OCI-LY1 (cell line): Measurements from ENCODE around the gene HTRA3.
"Not testable (repeated sequence)": the region's sequence is repeated elsewhere in the genome, so short reads cannot be mapped to it uniquely, and the experiment has no call there.

Experiments
- H2AFZ ChIP-seq: fragments of 200-600 bp; sonication (generic), shearing (Covaris generic); 2 replicates; pipeline ENCODE4 v1.6.0; 2014; ENCODE audit warnings: antibody characterized with exemption, mild to moderate bottlenecking, low read length
- H3F3A ChIP-seq: fragments of 200-600 bp; sonication (generic), shearing (Covaris generic); 2 replicates; pipeline ENCODE4 v1.6.0; 2014; ENCODE audit warnings: mild to moderate bottlenecking, antibody characterized with exemption, low read length, moderate library complexity; ENCODE audit not compliant: insufficient read depth
- H3K27ac ChIP-seq: fragments of 200-600 bp; sonication (generic); 2 replicates; pipeline ENCODE4 v1.5.1; 2014; ENCODE audit warnings: low read length, mixed run types, mild to moderate bottlenecking, low read depth; ENCODE audit not compliant: poor library complexity, severe bottlenecking
- H3K27me3 ChIP-seq: fragments of 200-600 bp; sonication (generic); 2 replicates; pipeline ENCODE4 v1.6.0; 2014; ENCODE audit warnings: antibody characterized with exemption, mild to moderate bottlenecking, low read length, moderate library complexity; ENCODE audit not compliant: insufficient read depth
- H3K36me3 ChIP-seq: fragments of 200-600 bp; sonication (generic); 2 replicates; pipeline ENCODE4 v1.6.1; 2014; ENCODE audit warnings: mild to moderate bottlenecking, antibody characterized with exemption, low read length, moderate library complexity, mixed read lengths; ENCODE audit not compliant: insufficient read depth
- H3K4me1 ChIP-seq: fragments of 200-600 bp; sonication (generic); 2 replicates; pipeline ENCODE4 v1.5.1; 2014; ENCODE audit warnings: mild to moderate bottlenecking, low read length, moderate library complexity; ENCODE audit not compliant: insufficient read depth, severe bottlenecking
- H3K4me2 ChIP-seq: fragments of 200-600 bp; sonication (generic), shearing (Covaris generic); 2 replicates; pipeline ENCODE4 v1.6.1; 2014; ENCODE audit warnings: low read length
- H3K4me3 ChIP-seq: fragments of 200-600 bp; sonication (generic); 2 replicates; pipeline ENCODE4 v1.5.1; 2014; ENCODE audit warnings: low read length, low read depth, mild to moderate bottlenecking, mixed read lengths; ENCODE audit not compliant: poor library complexity, severe bottlenecking
- H3K79me2 ChIP-seq: fragments of 200-600 bp; shearing (Covaris generic); 2 replicates; pipeline ENCODE4 v1.6.1; 2016; ENCODE audit warnings: mixed run types, low read length, mixed read lengths; ENCODE audit not compliant: insufficient read depth
- H3K9ac ChIP-seq: fragments of 200-600 bp; sonication (generic), shearing (Covaris generic); 2 replicates; pipeline ENCODE4 v1.6.1; 2014; ENCODE audit warnings: mild to moderate bottlenecking, low read length, mixed read lengths
- H3K9me2 ChIP-seq: fragments of 200-600 bp; sonication (generic), shearing (Covaris generic); 2 replicates; pipeline ENCODE4 v1.6.1; 2014; ENCODE audit warnings: low read depth, mild to moderate bottlenecking, low read length, mixed read lengths
- H3K9me3 ChIP-seq: fragments of 200-600 bp; shearing (Covaris generic); 2 replicates; pipeline ENCODE4 v1.6.1; 2014; ENCODE audit warnings: low read length, mixed read lengths
- H4K20me1 ChIP-seq: fragments of 200-600 bp; sonication (generic), shearing (Covaris generic); 2 replicates; pipeline ENCODE4 v1.6.0; 2016; ENCODE audit warnings: mild to moderate bottlenecking, low read length; ENCODE audit not compliant: insufficient read depth
- EZH2 ChIP-seq: fragments of 200-600 bp; sonication (generic), shearing (Covaris generic); IDR thresholded peaks from 2 replicates; pipeline ENCODE4 v1.8.0; 2017; ENCODE audit warnings: borderline replicate concordance, mixed run types, mild to moderate bottlenecking, antibody characterized with exemption, low read length, moderate library complexity, mixed read lengths
- TF ChIP-seq, protein P1 (sequence below): fragments of 200-600 bp; sonication (generic), shearing (Covaris generic); IDR thresholded peaks from 2 replicates; pipeline ENCODE4 v1.5.1; 2017; ENCODE audit warnings: mild to moderate bottlenecking, antibody characterized with exemption, low read length, moderate library complexity, mixed read lengths

Gene HTRA3

DNA sequence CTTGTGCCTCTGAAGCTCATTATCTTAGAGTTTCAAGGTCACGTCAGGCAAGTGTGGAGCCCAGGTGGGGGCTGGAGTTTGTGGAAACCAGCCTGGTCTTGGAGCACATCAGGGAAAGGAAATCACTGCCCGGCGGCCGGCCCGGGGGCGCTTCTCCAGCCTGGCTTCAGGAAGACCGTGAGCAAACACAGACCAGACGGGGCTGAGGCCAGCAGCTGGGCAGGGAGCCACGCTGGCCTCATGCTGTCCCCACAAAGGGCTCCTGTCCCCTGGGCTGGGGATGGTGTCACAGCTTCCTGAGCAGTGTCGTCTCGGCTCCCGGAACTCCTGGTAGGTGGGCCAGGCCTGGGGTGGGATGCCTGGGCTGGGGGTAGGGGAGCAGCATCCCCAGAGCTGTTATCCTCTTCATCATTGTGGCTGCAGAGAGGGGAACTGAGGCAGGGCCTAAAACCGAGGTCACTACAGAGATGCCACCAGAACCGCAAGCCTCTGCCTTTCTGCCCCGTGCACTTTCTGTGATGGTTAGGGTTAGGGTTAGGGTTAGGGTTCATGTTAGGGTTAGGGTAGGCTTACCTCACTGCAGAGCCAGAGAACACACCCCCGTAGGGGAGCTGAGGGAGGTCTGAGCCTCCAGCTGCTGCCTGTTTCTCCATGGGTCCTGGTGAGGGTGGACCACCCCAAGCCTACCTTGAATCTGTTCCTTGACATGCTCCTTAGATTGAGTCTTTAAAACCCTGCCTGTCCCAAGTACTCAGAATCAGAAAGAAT is 77.5 kb downstream of the HTRA3 start:
- Histone ChIP-seq H3K79me2 (no peaks in the 10 kb centered on the region), H3K36me3 (no peaks in the 10 kb centered on the region), H3K4me2 (no peak overlapping the region), H3K27me3 (no peaks in the 10 kb centered on the region), H3K9ac (no peak overlapping the region), H3K27ac (no peak overlapping the region), H3K4me3 (no peak overlapping the region), H3K9me2 (no peaks in the 10 kb centered on the region), H3K4me1 (no peaks in the 10 kb centered on the region), H3K9me3 (no peaks in the 10 kb centered on the region), H2AFZ (no peak overlapping the region), H4K20me1 (no peaks in the 10 kb centered on the region), H3F3A (no peaks in the 10 kb centered on the region)
- no peak for TF ChIP-seq EZH2
- TF ChIP-seq, protein P1, sequence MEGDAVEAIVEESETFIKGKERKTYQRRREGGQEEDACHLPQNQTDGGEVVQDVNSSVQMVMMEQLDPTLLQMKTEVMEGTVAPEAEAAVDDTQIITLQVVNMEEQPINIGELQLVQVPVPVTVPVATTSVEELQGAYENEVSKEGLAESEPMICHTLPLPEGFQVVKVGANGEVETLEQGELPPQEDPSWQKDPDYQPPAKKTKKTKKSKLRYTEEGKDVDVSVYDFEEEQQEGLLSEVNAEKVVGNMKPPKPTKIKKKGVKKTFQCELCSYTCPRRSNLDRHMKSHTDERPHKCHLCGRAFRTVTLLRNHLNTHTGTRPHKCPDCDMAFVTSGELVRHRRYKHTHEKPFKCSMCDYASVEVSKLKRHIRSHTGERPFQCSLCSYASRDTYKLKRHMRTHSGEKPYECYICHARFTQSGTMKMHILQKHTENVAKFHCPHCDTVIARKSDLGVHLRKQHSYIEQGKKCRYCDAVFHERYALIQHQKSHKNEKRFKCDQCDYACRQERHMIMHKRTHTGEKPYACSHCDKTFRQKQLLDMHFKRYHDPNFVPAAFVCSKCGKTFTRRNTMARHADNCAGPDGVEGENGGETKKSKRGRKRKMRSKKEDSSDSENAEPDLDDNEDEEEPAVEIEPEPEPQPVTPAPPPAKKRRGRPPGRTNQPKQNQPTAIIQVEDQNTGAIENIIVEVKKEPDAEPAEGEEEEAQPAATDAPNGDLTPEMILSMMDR, result no peak

DNA sequence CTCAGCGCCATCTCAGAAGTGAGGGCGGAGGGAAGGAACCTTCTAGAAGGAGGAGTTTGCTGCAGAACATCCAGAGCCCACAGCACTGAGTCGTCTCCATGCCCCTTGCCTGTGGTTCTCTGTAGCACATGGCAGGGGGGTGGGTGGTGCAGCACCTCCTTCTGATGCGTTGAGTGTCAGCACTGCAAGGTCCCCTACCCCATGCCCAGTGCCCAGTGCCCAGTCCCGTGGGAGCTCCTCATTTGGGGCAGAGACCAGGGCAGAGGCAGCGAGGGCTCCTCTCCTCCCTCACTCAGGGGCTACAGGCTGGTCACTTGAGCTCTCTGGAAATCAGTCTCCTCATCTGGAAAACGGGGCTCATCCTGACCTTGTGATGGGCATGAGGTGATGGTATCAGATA is 78.1 kb downstream of the HTRA3 start:
- no peak overlapping the region for H2AFZ ChIP-seq
- H3K27ac ChIP-seq, result no peak overlapping the region
- H3K4me1 ChIP-seq, result peaks cover 3% of the 10 kb centered on the region
- no peaks in the 10 kb centered on the region for H3K79me2 ChIP-seq
- H3K27me3 ChIP-seq, result no peaks in the 10 kb centered on the region
- no peak for TF ChIP-seq EZH2
- TF ChIP-seq, protein P1, result no peak
- H3K36me3 ChIP-seq, result no peaks in the 10 kb centered on the region
- no peak overlapping the region for H3K4me3 ChIP-seq
- H4K20me1 ChIP-seq, result no peaks in the 10 kb centered on the region
- no peak overlapping the region for H3K9ac ChIP-seq
- H3K9me3 ChIP-seq, result no peaks in the 10 kb centered on the region
- no peaks in the 10 kb centered on the region for H3K9me2 ChIP-seq
- H3K4me2 ChIP-seq, result no peak overlapping the region
- H3F3A ChIP-seq, result no peaks in the 10 kb centered on the region

DNA sequence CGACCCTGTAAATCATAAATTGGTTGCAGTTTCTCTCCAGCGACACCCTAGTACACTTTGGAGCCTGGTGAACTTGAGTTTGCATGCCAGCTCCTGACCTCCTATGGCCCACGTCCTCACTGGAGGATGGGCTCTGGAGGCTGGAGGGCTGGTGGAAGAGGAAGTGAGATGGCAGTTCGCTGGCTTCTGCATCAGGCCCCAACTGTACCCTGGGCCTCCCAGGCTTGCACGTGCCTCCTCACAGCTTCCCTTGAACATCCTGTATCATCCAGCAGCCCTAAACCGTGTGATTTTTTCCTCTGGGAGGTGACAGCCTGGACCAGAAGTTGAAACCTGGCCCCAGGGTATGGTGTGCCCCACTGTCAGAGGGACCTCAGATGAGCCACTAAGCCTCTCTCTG is 78.5 kb downstream of the HTRA3 start:
- Histone ChIP-seq H2AFZ (no peak overlapping the region), H3F3A (no peaks in the 10 kb centered on the region), H3K79me2 (no peaks in the 10 kb centered on the region), H3K9me2 (no peaks in the 10 kb centered on the region), H3K27ac (no peak overlapping the region), H4K20me1 (no peaks in the 10 kb centered on the region), H3K9ac (no peak overlapping the region), H3K4me3 (no peak overlapping the region), H3K27me3 (no peaks in the 10 kb centered on the region), H3K4me2 (no peak overlapping the region), H3K9me3 (no peaks in the 10 kb centered on the region), H3K36me3 (no peaks in the 10 kb centered on the region), H3K4me1 (peaks cover 3% of the 10 kb centered on the region)
- TF ChIP-seq, protein P1, result no peak
- no peak for TF ChIP-seq EZH2

DNA sequence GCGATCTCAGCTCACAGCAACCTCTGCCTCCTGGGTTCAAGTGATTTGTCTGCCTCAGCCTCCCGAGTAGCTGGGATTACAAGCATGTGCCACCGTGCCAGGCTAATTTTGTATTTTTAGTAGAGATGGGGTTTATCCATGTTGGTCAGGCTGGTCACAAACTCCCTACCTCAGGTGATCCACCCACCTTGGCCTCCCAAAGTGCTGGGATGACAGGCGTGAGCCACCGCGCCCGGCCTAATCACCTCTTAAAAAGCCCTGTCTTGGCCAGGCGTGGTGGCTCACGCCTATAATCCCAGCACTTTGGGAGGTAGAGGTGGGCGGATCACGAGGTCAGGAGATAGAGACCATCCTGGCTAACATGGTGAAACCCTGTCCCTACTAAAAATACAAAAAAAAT is 79.7 kb downstream of the HTRA3 start:
- H3K4me2 ChIP-seq, H3K36me3 ChIP-seq, H3K4me1 ChIP-seq, H3K9ac ChIP-seq, H3K4me3 ChIP-seq, H3K9me3 ChIP-seq, H3K79me2 ChIP-seq, H3F3A ChIP-seq, H3K27ac ChIP-seq, H3K27me3 ChIP-seq, H2AFZ ChIP-seq, H3K9me2 ChIP-seq, H4K20me1 ChIP-seq: not testable (repeated sequence)
